Neural progenitor cell (in vitro differentiated cells): ENCODE results near the gene UACA.

Source experiments
- EZH2 ChIP-seq: fragments of 200-600 bp; sonication (generic); IDR thresholded peaks from 2 replicates; pipeline ENCODE4 v1.6.1; 2017; ENCODE audit warnings: antibody characterized with exemption, mild to moderate bottlenecking, moderate library complexity
- TF ChIP-seq, protein P1 (sequence below): fragments of 200-600 bp; sonication (generic); IDR thresholded peaks from 2 replicates; pipeline ENCODE4 v1.5.1; 2017; ENCODE audit warnings: antibody characterized with exemption, mild to moderate bottlenecking

DNA sequence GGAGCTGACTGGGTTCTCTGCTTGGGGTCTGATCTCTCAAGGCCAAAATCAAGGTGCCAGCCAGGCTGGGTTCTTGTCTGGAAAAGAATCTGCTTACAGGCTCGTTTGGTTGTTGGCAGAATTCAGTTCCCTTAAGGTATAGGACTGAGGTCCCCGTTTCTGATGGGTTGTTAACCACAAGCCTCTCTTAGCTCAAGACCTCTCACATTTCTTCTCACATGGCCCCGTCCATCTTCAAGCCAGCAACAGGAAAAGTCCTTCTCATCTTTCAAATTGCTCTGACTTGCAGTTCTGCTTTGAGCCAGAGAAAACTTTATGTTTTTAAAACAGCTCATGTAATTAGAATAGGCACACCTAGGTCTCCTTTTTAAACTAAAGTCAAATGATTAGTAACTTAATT, 20.4 kb downstream of the UACA start:
- TF ChIP-seq, protein P1, sequence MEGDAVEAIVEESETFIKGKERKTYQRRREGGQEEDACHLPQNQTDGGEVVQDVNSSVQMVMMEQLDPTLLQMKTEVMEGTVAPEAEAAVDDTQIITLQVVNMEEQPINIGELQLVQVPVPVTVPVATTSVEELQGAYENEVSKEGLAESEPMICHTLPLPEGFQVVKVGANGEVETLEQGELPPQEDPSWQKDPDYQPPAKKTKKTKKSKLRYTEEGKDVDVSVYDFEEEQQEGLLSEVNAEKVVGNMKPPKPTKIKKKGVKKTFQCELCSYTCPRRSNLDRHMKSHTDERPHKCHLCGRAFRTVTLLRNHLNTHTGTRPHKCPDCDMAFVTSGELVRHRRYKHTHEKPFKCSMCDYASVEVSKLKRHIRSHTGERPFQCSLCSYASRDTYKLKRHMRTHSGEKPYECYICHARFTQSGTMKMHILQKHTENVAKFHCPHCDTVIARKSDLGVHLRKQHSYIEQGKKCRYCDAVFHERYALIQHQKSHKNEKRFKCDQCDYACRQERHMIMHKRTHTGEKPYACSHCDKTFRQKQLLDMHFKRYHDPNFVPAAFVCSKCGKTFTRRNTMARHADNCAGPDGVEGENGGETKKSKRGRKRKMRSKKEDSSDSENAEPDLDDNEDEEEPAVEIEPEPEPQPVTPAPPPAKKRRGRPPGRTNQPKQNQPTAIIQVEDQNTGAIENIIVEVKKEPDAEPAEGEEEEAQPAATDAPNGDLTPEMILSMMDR = no peak
- no peak for TF ChIP-seq EZH2
